ENCODE data around the gene KCNK13. TPM values are rescaled to one million over a fixed set of nuclear protein-coding genes. Genes with fewer than 3 reads are reported as not detected.
"Not testable (repeated sequence)": the region's sequence is repeated elsewhere in the genome, so short reads cannot be mapped to it uniquely, and the experiment has no call there.

KCNK13 gene
- total RNA-seq, 4 donors from 2014 or later = 0.10 to 0.81 (median 0.19) TPM; not detected in 1

DNA sequence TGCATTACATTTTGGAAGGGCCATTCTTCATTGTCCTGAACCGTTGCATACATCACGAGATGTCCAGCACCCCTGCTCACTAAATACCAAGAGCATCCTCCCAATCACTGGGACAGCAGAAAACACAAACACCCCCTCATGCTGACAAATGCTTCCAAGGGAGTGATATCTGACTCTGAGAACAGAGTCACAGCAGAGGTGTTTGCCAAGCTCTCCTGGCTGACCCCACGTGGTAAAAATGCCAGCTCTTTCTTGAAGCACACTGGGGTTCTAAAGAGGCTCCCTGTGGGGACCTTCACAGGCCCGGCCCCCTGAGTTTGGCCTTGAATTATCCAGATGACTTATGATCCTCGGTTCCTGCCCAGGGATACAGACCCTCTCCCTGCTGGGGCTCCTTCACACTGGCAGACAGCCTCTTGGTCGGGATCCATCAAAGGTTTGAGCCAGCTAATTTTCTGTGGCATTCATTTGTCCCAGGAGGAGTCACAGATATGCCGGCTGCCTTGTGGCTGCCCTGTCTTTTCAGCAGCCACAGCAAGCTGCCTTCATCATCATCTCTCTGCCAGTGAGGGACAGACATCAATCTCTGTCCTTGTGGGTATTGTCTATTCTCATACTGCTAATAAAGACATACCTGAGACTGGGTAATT is 151.4 kb downstream of the KCNK13 start:
- H3K4me3 ChIP-seq = no peak overlapping the region
- no peaks in the 10 kb centered on the region for H3K36me3 ChIP-seq
- no peak for TF ChIP-seq POLR2AphosphoS5 (IDR thresholded peaks at IDR 0.05)
- H3K4me1 ChIP-seq = no peaks in the 10 kb centered on the region
- no peak for ATAC-seq
- H3K9me3 ChIP-seq = peaks cover 0 to 10% (median 0%) of the 10 kb centered on the region in 3 donors
- H3K27me3 ChIP-seq = no peaks in the 10 kb centered on the region
- H3K27ac ChIP-seq = no peak overlapping the region
- 80 to 100% methylated on average over 2 of the region's 7 CpGs for WGBS, 2 donors (ENCODE audit: low coverage in 1 of 2)

- no peak for ATAC-seq
- Histone ChIP-seq H3K9me3 (peaks cover 0 to 21% (median 0%) of the 10 kb centered on the region in 3 donors), H3K4me1 (no peaks in the 10 kb centered on the region), H3K27ac (no peak overlapping the region), H3K36me3 (no peaks in the 10 kb centered on the region), H3K27me3 (no peaks in the 10 kb centered on the region), H3K4me3 (no peak overlapping the region)
- 73 to 85% methylated on average over 2 to 4 of the region's 4 CpGs for WGBS, 2 donors (ENCODE audit: low coverage in 1 of 2)
- TF ChIP-seq EP300 (IDR thresholded peaks at IDR 0.05) (no peak), POLR2A (IDR thresholded peaks at IDR 0.05) (no peak), POLR2AphosphoS5 (IDR thresholded peaks at IDR 0.05) (no peak), CTCF (IDR thresholded peaks at IDR 0.05) (no peak)
Measured at GRCh38 chr14:90228478-90228877, 166.7 kb downstream of the KCNK13 start.

DNA sequence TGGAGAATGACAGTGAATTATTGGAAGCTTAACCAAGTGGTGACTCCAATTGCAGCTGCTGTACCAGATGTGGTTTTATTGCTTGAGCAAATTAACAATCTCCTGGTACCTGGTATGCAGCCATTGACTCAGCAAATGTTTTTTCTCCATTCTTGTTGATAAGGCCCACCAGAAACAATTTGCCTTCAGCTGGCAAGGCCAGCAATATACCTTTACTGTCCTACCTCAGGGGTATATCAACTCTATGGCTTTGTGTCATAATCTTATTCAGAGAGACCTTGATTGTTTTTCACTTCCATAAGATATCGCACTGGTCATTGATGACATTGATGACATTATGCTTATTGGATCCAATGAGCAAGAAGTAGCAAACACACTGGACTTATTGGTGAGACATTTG is 168.1 kb downstream of the KCNK13 start:
- 91 to 100% methylated on average over 1 of the region's 1 CpG for WGBS, 2 donors (ENCODE audit: low coverage in 1 of 2)
- H3K27ac ChIP-seq, H3K4me3 ChIP-seq, H3K4me1 ChIP-seq, H3K9me3 ChIP-seq, ATAC-seq, H3K27me3 ChIP-seq, H3K36me3 ChIP-seq: not testable (repeated sequence)

Small RNAs within 50 kb of the gene (small RNA-seq; reads per million reads assigned to genes)
- gene RF00019 = 0 reads per million in 4 donors

Other genes with a start within 250 kb of the KCNK13 start
- gene EFCAB11, start 107.3 kb upstream of the KCNK13 start, total RNA-seq = 1 to 10 TPM in 3 of 4 donors, under 1 TPM in 1; 0.93 to 9.6 (median 3.1) TPM
- 10 to 100 TPM in 2 of 4 donors, 1 to 10 TPM in 2; 5.4 to 12.1 (median 10.3) TPM for gene TDP1, start 106.1 kb upstream of the KCNK13 start, total RNA-seq
- gene PSMC1, start 194.6 kb downstream of the KCNK13 start, total RNA-seq = 100 to 1,000 TPM; 147 to 228 (median 150) TPM

All from gastroesophageal sphincter (tissue), 4 donors.